ENCODE measurements around the gene COA5.

The COA5 gene

GRCh38 chr2:98554116-98554861 lies 54.0 kb downstream of the COA5 start:
- DNase-seq (ENCODE audit: low read depth) = no peak
- TF ChIP-seq CTCF (IDR thresholded peaks at IDR 0.05; ENCODE audit: insufficient read depth, low read depth, low read length, missing control alignments) = no peak
- H3K4me3 ChIP-seq (ENCODE audit: low read length) = no peak overlapping the region

- DNase-seq (ENCODE audit: low read depth) = peak; percentile 7
- TF ChIP-seq CTCF (IDR thresholded peaks at IDR 0.05; ENCODE audit: insufficient read depth, low read depth, low read length, missing control alignments) = no peak
- no peak overlapping the region for H3K4me3 ChIP-seq (ENCODE audit: low read length)
Observed at GRCh38 chr2:98552499-98553179, 55.7 kb downstream of the COA5 start.

GRCh38 chr2:98551316-98551715 lies 57.0 kb downstream of the COA5 start:
- no peak overlapping the region for H3K4me3 ChIP-seq (ENCODE audit: low read length)
- no peak for TF ChIP-seq CTCF (IDR thresholded peaks at IDR 0.05; ENCODE audit: insufficient read depth, low read depth, low read length, missing control alignments)
- no peak for DNase-seq (ENCODE audit: low read depth)

- no peak overlapping the region for H3K4me3 ChIP-seq (ENCODE audit: low read length)
- no peak for DNase-seq (ENCODE audit: low read depth)
- TF ChIP-seq CTCF (IDR thresholded peaks at IDR 0.05; ENCODE audit: insufficient read depth, low read depth, low read length, missing control alignments) = no peak
Observed at GRCh38 chr2:98550165-98550564, 58.1 kb downstream of the COA5 start.
